PC-3 (cell line): Measurements from ENCODE around the gene DNAJB11.

Experiments used
- EZH2 ChIP-seq: fragments of 300-600 bp; sonication (generic); IDR thresholded peaks from one replicate; pipeline ENCODE4 v1.6.1; 2017; ENCODE audit warnings: antibody characterized with exemption, mild to moderate bottlenecking, low read length; ENCODE audit not compliant: unreplicated experiment
- TF ChIP-seq, protein P1 (sequence below): fragments of 300-600 bp; sonication (generic); conservative IDR thresholded peaks from 2 replicates; pipeline ENCODE4 v1.5.1; 2017; ENCODE audit warnings: antibody characterized with exemption, low read depth, mild to moderate bottlenecking, low read length

DNA sequence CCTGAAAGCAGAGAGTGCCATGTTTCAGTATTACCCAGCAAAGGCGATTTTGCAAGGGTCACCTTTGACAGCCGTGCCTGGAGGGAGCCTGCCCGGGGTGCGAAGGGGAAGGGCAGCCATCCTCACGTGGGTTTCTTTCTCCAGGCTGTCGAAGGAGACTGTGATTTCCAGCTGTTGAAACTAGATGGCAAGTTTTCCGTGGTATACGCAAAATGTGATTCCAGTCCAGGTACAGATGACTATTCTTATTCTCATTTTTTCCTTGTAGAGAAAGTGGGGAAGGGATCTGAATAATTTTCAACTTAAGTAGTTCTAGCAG, 45.7 kb downstream of the DNAJB11 start:
- TF ChIP-seq, protein P1, sequence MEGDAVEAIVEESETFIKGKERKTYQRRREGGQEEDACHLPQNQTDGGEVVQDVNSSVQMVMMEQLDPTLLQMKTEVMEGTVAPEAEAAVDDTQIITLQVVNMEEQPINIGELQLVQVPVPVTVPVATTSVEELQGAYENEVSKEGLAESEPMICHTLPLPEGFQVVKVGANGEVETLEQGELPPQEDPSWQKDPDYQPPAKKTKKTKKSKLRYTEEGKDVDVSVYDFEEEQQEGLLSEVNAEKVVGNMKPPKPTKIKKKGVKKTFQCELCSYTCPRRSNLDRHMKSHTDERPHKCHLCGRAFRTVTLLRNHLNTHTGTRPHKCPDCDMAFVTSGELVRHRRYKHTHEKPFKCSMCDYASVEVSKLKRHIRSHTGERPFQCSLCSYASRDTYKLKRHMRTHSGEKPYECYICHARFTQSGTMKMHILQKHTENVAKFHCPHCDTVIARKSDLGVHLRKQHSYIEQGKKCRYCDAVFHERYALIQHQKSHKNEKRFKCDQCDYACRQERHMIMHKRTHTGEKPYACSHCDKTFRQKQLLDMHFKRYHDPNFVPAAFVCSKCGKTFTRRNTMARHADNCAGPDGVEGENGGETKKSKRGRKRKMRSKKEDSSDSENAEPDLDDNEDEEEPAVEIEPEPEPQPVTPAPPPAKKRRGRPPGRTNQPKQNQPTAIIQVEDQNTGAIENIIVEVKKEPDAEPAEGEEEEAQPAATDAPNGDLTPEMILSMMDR = no peak
- no peak for TF ChIP-seq EZH2
